ENCODE data around the gene AAK1. TPM values are rescaled to one million over a fixed set of nuclear protein-coding genes. Genes with fewer than 3 reads are reported as not detected.
A peak's percentile ranks its signal among the peaks of the same experiment; 100 is the strongest.

AAK1 gene
- total and polyA plus RNA-seq, 7 donors = 7.8 to 95.2 (median 52.5) TPM

DNA sequence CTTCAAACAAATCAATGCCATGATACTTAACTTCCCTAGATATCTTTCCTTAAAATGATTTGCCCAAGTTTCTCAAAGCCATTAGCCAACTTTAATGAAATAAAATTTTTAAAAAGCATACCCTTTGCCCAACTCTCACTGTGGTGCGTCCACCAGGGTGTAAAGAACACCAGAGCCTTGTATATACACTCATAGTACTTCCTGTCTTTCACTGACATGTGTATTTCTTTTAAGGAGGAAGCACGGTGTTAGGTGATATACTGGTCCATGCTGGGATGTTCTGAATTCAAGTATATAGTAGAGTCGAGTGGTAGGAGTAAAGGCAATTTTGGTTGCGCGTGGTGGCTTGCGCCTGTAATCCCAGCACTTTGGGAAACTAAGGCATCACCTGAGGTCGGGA lies 22.7 kb downstream of the AAK1 start:
- WGBS, 3 donors = 88 to 97% (median 96%) methylated on average over 7 of the region's 7 CpGs
- Histone ChIP-seq H3K36me3 (ENCODE audit: insufficient read depth in 1 of 2, low read depth in 1 of 2) (no peaks in the 10 kb centered on the region), H3K4me3 (no peak overlapping the region), H3K4me1 (peaks cover 52% of the 10 kb centered on the region), H3K9me3 (no peaks in the 10 kb centered on the region), H3K27me3 (ENCODE audit: insufficient read depth in 3 of 3, low read length in 2 of 3) (no peaks in the 10 kb centered on the region), H3K27ac (no peak overlapping the region)
- no peak for TF ChIP-seq CTCF (IDR thresholded peaks at IDR 0.05)
- DNase-seq (no peak), ATAC-seq (no peak)
- intact Hi-C loops (cut with DNase I) = no loop called here

DNA sequence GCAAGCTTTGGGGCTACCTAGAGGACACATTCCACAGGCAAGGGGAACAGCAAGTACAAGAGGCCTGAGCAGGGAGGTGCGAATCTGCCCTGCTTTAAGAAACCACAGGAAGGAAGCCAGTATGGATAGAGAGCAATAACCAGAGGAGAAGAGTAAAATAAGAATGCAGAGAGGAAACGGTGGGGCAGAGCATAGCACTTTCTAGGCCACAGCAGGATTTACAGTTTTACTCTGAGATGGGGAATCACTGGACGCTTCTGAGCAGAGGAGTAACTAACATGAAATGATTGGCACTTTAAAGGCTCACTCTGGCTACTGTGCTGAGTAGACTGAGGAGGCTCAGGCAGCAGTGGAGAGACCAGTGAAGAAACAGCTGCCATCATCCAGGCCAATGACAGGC lies 23.8 kb downstream of the AAK1 start:
- intact Hi-C loops (cut with DNase I) = no loop called here
- WGBS, 3 donors = 59 to 62% (median 62%) methylated on average over 3 of the region's 3 CpGs
- H3K36me3 ChIP-seq (ENCODE audit: insufficient read depth in 1 of 2, low read depth in 1 of 2) = no peaks in the 10 kb centered on the region
- H3K9me3 ChIP-seq = no peaks in the 10 kb centered on the region
- H3K4me3 ChIP-seq = no peak overlapping the region
- peaks cover 40% of the 10 kb centered on the region for H3K4me1 ChIP-seq
- H3K27me3 ChIP-seq (ENCODE audit: insufficient read depth in 3 of 3, low read length in 2 of 3) = no peaks in the 10 kb centered on the region
- no peak overlapping the region for H3K27ac ChIP-seq
- TF ChIP-seq CTCF (IDR thresholded peaks at IDR 0.05) = no peak
- peak in 3 of 4 donors; percentile 29 to 58 (median 31) for ATAC-seq
- no peak for DNase-seq

- WGBS, 3 donors = 31 to 36% (median 35%) methylated on average over 5 of the region's 5 CpGs
- intact Hi-C loops (cut with DNase I) = no loop called here
Measured at GRCh38 chr2:69618362-69618761, 25.2 kb downstream of the AAK1 start.

DNA sequence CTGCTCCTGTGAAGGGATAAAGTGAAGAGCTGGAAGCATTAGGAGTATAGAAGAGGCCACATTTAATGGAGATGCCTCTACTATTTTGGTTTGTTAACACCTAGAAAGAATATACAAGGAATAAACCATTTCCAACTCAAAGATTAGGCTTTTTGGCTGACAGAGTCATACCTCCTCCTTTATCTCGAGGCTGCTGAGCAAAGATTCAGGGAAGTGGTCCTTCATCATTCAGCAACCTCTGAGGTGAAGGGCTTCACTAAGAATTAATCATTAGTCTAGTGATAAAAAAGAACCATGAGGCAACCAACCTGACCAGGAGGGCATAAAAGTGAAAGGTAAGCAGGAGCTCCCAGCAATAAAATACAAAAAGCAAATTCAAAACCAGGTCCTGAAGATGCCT lies 25.8 kb downstream of the AAK1 start:
- 92 to 94% (median 93%) methylated on average over 1 of the region's 1 CpG for whole genome bisulfite sequencing, 3 donors
- Histone ChIP-seq H3K36me3 (ENCODE audit: insufficient read depth in 1 of 2, low read depth in 1 of 2) (no peaks in the 10 kb centered on the region), H3K4me1 (peaks cover 32% of the 10 kb centered on the region), H3K27me3 (ENCODE audit: insufficient read depth in 3 of 3, low read length in 2 of 3) (no peaks in the 10 kb centered on the region), H3K27ac (no peak overlapping the region), H3K9me3 (no peaks in the 10 kb centered on the region), H3K4me3 (no peak overlapping the region)
- intact Hi-C loops (cut with DNase I) = no loop called here
- no peak for ATAC-seq
- no peak for DNase-seq
- TF ChIP-seq CTCF (IDR thresholded peaks at IDR 0.05) = no peak

More at GRCh38 chr2:69618362-69618761, 25.2 kb downstream of the AAK1 start:
- no peak overlapping the region for H3K27ac ChIP-seq
- no peaks in the 10 kb centered on the region for H3K36me3 ChIP-seq (ENCODE audit: insufficient read depth in 1 of 2, low read depth in 1 of 2)
- peaks cover 32% of the 10 kb centered on the region for H3K4me1 ChIP-seq
- H3K4me3 ChIP-seq = no peak overlapping the region
- H3K27me3 ChIP-seq (ENCODE audit: insufficient read depth in 3 of 3, low read length in 2 of 3) = no peaks in the 10 kb centered on the region
- TF ChIP-seq CTCF (IDR thresholded peaks at IDR 0.05) = no peak
- H3K9me3 ChIP-seq = no peaks in the 10 kb centered on the region
- DNase-seq = peak; percentile 24 to 65
- peak; percentile 57 to 85 (median 73) for ATAC-seq

DNA sequence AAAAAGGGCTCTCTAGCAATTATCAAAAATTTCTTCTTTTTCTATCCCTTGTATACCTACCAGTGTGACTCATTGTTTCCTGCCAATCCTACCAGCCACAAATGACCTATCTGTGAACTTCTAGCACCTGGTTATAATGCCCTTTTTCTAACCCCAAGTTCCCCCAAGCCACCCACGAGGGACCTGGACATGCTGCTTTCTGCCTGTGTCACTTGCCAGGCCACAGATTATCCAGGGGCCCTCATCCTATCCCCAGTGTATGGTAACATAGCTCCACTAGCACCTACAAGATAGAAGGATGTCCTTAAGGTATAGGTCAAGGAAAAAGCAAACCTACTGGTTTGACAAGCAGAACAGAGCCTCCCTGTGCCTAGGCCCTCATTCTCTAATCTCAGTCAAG lies 26.8 kb downstream of the AAK1 start:
- Histone ChIP-seq H3K4me1 (peaks cover 32% of the 10 kb centered on the region), H3K36me3 (ENCODE audit: insufficient read depth in 1 of 2, low read depth in 1 of 2) (no peaks in the 10 kb centered on the region), H3K4me3 (no peak overlapping the region), H3K27me3 (ENCODE audit: insufficient read depth in 3 of 3, low read length in 2 of 3) (no peaks in the 10 kb centered on the region), H3K27ac (no peak overlapping the region), H3K9me3 (no peaks in the 10 kb centered on the region)
- no peak for TF ChIP-seq CTCF (IDR thresholded peaks at IDR 0.05)
- intact Hi-C loops (cut with DNase I) = no loop called here
- DNase-seq = no peak
- 23 to 46% (median 35%) methylated on average over 1 of the region's 1 CpG for whole genome bisulfite sequencing, 3 donors
- no peak for ATAC-seq

Data from psoas muscle (tissue), 8 donors.